Caco-2 (cell line): Measurements from ENCODE around the gene TNF. TPM values are rescaled to one million over a fixed set of nuclear protein-coding genes. Genes with fewer than 3 reads are reported as not detected.

ENCODE experiments used
- BruUV-seq: library from RNA; stranded (reverse); fragments of 400-500 nt; replicated peaks from 2 replicates; lab custom pipeline; 2021; lab: Mats Ljungman, UMichigan
- CTCF ChIA-PET: fragments of 300-600 bp; sonication (Branson Sonifier 250); formaldehyde crosslinking; loops from one replicate; lab custom pipeline; 2022; ENCODE audit warnings: antibody characterized with exemption; lab: Charles Lee
- POLR2A ChIA-PET: fragments of 300-600 bp; sonication (Branson Sonifier 250); formaldehyde crosslinking; loops from one replicate; lab custom pipeline; 2022; ENCODE audit warnings: antibody characterized with exemption; lab: Charles Lee
- DNase-seq, 2 experiments: peaks; one replicate each; pipeline versions ENCODE4 v3.0.0 to v3.0.0-alpha.2; 2020 to 2022
- H3K27me3 ChIP-seq: replicated peaks from 2 replicates; pipeline ENCODE4 v1.6.0; 2011; ENCODE audit warnings: low read length; ENCODE audit not compliant: control insufficient read depth, insufficient read depth
- H3K36me3 ChIP-seq: 2 replicates; pipeline ENCODE4 v1.5.1; 2011; ENCODE audit warnings: low read length; ENCODE audit not compliant: control insufficient read depth, insufficient read depth
- H3K4me1 ChIP-seq: fragments of 250-450 bp; sonication (Bioruptor Pico); 2 replicates; pipeline ENCODE4 v1.5.1; 2020; ENCODE audit warnings: mild to moderate bottlenecking
- H3K4me3 ChIP-seq: 2 replicates; pipeline ENCODE4 v1.5.1; 2011; ENCODE audit warnings: low read depth, mild to moderate bottlenecking, control low read depth, low read length
- H3K9me3 ChIP-seq: fragments of 250-450 bp; sonication (Bioruptor Pico); 2 replicates; pipeline ENCODE4 v1.5.1; 2020; ENCODE audit warnings: mild to moderate bottlenecking, moderate library complexity
- H3K27ac Mint-ChIP-seq: one replicate; pipeline ENCODE4 v1.8.0; 2022; ENCODE audit warnings: mixed read lengths; ENCODE audit not compliant: unreplicated experiment
- H3K27me3 Mint-ChIP-seq: one replicate; pipeline ENCODE4 v1.8.0; 2022; ENCODE audit warnings: mixed read lengths; ENCODE audit not compliant: insufficient read depth, unreplicated experiment
- H3K36me3 Mint-ChIP-seq: one replicate; pipeline ENCODE4 v1.8.0; 2022; ENCODE audit warnings: mild to moderate bottlenecking, mixed read lengths; ENCODE audit not compliant: insufficient read depth, unreplicated experiment
- H3K4me1 Mint-ChIP-seq: one replicate; pipeline ENCODE4 v1.8.0; 2022; ENCODE audit warnings: low read depth, mixed read lengths; ENCODE audit not compliant: unreplicated experiment
- H3K4me3 Mint-ChIP-seq: one replicate; pipeline ENCODE4 v1.8.0; 2022; ENCODE audit warnings: mild to moderate bottlenecking, moderate library complexity, mixed read lengths; ENCODE audit not compliant: unreplicated experiment
- H3K9me3 Mint-ChIP-seq: one replicate; pipeline ENCODE4 v1.8.0; 2022; ENCODE audit warnings: mixed read lengths; ENCODE audit not compliant: unreplicated experiment
- CTCF ChIP-seq, 2 experiments: fragments of 200-600 bp in 1 of 2; IDR thresholded peaks; 1 replicate in 1 of 2; 2 replicates in 1 of 2; pipeline versions ENCODE4 v1.5.1 to v1.8.0; 2011 to 2022; ENCODE audit warnings: antibody characterized with exemption in 1 of 2, control low read depth in 1 of 2, inconsistent platforms in 1 of 2, low read depth in 1 of 2, low read length in 1 of 2, mild to moderate bottlenecking in 1 of 2, moderate library complexity in 1 of 2; ENCODE audit not compliant: insufficient read depth in 1 of 2, severe bottlenecking in 1 of 2, unreplicated experiment in 1 of 2
- intact Hi-C: fragments of 100-400 bp; cut with micrococcal nuclease; formaldehyde crosslinking; loops from one replicate; pipeline ENCODE4 v1.10.0; 2022; ENCODE audit not compliant: unreplicated experiment
- total RNA-seq: library from RNA; stranded (reverse); gene quantifications from 2 replicates; pipeline ENCODE4 v1.2.3, GENCODE V29; 2022

The TNF gene
- total RNA-seq, 1 experiment from 2014 or later: not detected

GRCh38 chr6:31574106-31575061 is 981 bp upstream of the TNF start:
- no peak overlapping the region for H3K4me3 ChIP-seq
- ChIA-PET CTCF (interaction anchor here (0.6 to 1.7 kb wide), 4 partner anchors 22 to 552 kb away, joined by 3 to 9 read pairs (median 4); partner anchors contain the start of gene NFKBIL1), POLR2A (interaction anchor here (1.6 kb wide), 1 partner anchor 33 kb away, joined by 5 read pairs; the partner anchor contains the start of gene DDX39B)
- peaks cover 10% of the 10 kb centered on the region for H3K4me1 ChIP-seq
- H3K27ac Mint-ChIP-seq: peak overlapping the region; percentile 53
- no TSS peak for BruUV-seq
- no peaks in the 10 kb centered on the region for H3K9me3 Mint-ChIP-seq
- DNase-seq: no peak
- H3K36me3 ChIP-seq: no peaks in the 10 kb centered on the region
- no peaks in the 10 kb centered on the region for H3K36me3 Mint-ChIP-seq
- no peaks in the 10 kb centered on the region for H3K27me3 ChIP-seq
- H3K9me3 ChIP-seq: no peaks in the 10 kb centered on the region
- H3K4me3 Mint-ChIP-seq: no peak overlapping the region
- no peaks in the 10 kb centered on the region for H3K27me3 Mint-ChIP-seq
- no peak for TF ChIP-seq CTCF (IDR thresholded peaks at IDR 0.05; ENCODE audit: insufficient read depth in 1 of 2, low read depth in 1 of 2, low read length in 1 of 2, severe bottlenecking in 1 of 2, unreplicated experiment in 1 of 2)
- intact Hi-C loops: loop anchor here (1.0 kb wide), 1 partner anchor 27 kb away; the partner anchor contains the start of gene NFKBIL1
- H3K4me1 Mint-ChIP-seq: peaks cover 12% of the 10 kb centered on the region

- peaks cover 22% of the 10 kb centered on the region for H3K4me1 Mint-ChIP-seq
- ChIA-PET POLR2A (no interaction called here), CTCF (interaction anchor here (0.5 to 1.1 kb wide), 4 partner anchors 20 to 28 kb away, joined by 3 to 4 read pairs (median 3); partner anchors contain the start of gene NFKBIL1)
- no peaks in the 10 kb centered on the region for H3K27me3 ChIP-seq
- H3K36me3 ChIP-seq: no peaks in the 10 kb centered on the region
- intact Hi-C loops: no loop called here
- H3K9me3 ChIP-seq: no peaks in the 10 kb centered on the region
- no peak overlapping the region for H3K4me3 ChIP-seq
- H3K9me3 Mint-ChIP-seq: no peaks in the 10 kb centered on the region
- TF ChIP-seq CTCF (IDR thresholded peaks at IDR 0.05; ENCODE audit: insufficient read depth in 1 of 2, low read depth in 1 of 2, low read length in 1 of 2, severe bottlenecking in 1 of 2, unreplicated experiment in 1 of 2): no peak
- no TSS peak for BruUV-seq
- no peak overlapping the region for H3K27ac Mint-ChIP-seq
- peaks cover 4% of the 10 kb centered on the region for H3K36me3 Mint-ChIP-seq
- peaks cover 14% of the 10 kb centered on the region for H3K4me1 ChIP-seq
- no peak for DNase-seq
- H3K4me3 Mint-ChIP-seq: no peak overlapping the region
- H3K27me3 Mint-ChIP-seq: no peaks in the 10 kb centered on the region
Measured at GRCh38 chr6:31575952-31576685, 754 bp downstream of the TNF start.
